ENCODE measurements around the gene GUCY1A2.

The GUCY1A2 gene

DNA sequence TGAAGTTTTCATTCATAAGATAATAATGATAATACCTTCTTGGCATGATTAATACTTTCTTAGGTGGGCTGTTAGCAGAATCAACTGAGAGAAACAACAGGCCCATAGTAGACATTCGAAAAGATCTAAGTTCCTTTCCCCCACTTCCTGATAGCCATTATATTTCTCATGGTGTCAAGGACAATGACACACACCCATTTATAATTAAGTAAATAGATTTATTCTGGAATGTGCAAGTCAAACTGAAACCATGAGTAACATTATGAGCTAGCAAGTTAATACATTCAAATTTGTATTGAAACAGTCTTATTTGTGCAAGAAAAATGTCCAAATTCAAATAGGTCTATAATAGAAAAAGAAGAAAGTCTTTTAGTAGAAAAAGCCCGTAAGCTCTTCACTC, 301.1 kb downstream of the GUCY1A2 start:
- Mint-ChIP-seq H3K36me3 (no peaks in the 10 kb centered on the region), H3K4me3 (no peak overlapping the region), H3K9me3 (peaks cover 5% of the 10 kb centered on the region), H3K27ac (no peak overlapping the region), H3K4me1 (no peaks in the 10 kb centered on the region)
- ATAC-seq: no peak
- DNase-seq (ENCODE audit: low spot score in 2 of 2): no peak

DNA sequence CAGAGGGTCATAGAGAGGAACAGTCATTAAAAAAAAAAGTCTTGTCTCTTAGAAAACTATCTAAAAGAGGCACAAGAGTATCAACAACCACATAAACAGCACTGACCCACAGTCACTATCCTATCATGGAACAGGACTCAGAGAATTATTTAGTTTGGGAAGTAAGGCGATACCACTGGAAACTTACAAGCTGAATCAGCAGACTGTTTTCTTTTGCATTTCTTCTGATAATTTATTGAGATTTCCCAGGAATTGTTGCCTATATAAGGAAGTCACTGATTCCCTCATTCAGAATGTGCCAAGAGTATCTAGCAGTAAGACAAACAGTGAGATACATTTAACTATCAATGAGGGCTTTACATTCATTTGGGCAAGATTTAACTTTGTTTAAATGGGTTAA, 304.1 kb downstream of the GUCY1A2 start:
- Mint-ChIP-seq H3K4me1 (no peaks in the 10 kb centered on the region), H3K27ac (no peak overlapping the region), H3K4me3 (no peak overlapping the region), H3K36me3 (no peaks in the 10 kb centered on the region), H3K9me3 (peaks cover 7% of the 10 kb centered on the region)
- no peak for DNase-seq (ENCODE audit: low spot score in 2 of 2)
- no peak for ATAC-seq

DNA sequence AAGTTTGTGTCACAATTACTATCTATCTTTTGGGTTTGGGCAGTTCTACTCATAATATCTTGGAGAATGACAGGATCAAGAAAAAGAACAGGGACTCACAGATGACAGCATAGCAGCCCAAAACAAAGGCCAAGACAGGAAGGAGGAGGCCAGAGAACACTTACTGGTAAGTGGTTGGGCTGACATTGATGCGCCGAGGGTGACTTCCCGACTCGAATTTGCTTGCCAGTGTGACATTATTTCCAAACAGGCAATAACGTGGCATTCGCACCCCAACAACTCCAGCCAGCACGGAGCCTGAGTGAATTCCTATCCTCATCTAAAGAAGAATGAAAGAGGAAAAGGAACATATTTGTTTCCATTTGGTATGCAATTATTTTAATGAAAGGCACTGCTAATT, 309.9 kb downstream of the GUCY1A2 start:
- no peak for DNase-seq (ENCODE audit: low spot score in 2 of 2)
- Mint-ChIP-seq H3K4me3 (no peak overlapping the region), H3K36me3 (no peaks in the 10 kb centered on the region), H3K27ac (no peak overlapping the region), H3K4me1 (no peaks in the 10 kb centered on the region), H3K9me3 (peaks cover 5% of the 10 kb centered on the region)
- no peak for ATAC-seq

DNA sequence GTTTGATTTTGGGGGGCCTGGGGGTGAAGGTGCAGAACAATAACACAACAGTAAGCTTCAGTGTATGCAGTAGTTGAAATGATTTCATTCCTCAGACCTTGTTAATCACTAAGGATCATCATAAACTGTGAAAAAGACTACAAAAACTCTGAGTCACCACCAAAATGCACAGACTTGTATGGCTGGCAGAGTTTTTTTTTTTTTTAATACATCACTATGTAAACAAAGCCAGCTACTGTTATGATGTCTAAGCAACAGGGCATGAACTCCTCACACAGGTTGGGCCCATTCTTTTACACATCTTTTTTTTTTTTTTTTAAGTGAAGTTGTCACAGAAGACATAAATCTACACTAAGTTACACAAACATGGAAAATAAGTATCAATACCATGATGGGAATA, 311.9 kb downstream of the GUCY1A2 start:
- Mint-ChIP-seq H3K9me3 (peaks cover 4% of the 10 kb centered on the region), H3K36me3 (no peaks in the 10 kb centered on the region), H3K4me1 (no peaks in the 10 kb centered on the region), H3K4me3 (no peak overlapping the region), H3K27ac (no peak overlapping the region)
- ATAC-seq: peak; percentile 24
- DNase-seq (ENCODE audit: low spot score in 2 of 2): no peak

DNA sequence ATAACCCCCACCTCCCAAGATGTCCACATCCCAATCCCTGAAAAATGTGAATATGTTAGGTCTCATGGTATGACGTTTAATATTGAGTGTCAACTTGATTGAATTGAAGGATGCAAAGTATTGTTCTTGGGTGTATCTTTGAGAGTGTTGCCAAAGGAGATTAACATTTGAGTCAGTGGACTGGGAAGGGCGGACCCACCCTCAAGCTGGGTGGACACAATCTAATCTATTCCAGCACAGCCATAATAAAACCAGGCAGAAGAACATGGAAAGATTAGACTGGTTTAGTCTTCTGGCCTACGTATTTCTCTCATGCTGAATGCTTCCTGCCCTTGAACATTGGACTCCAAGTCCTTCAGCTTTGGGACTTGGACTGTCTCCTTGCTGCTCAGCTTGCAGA, 315.5 kb downstream of the GUCY1A2 start:
- DNase-seq (ENCODE audit: low spot score in 2 of 2) (no peak), ATAC-seq (no peak)
- no peak overlapping the region for H3K4me3 Mint-ChIP-seq
- no peaks in the 10 kb centered on the region for H3K36me3 Mint-ChIP-seq
- peaks cover 4% of the 10 kb centered on the region for H3K9me3 Mint-ChIP-seq
- H3K4me1 Mint-ChIP-seq: no peaks in the 10 kb centered on the region
- no peak overlapping the region for H3K27ac Mint-ChIP-seq

DNA sequence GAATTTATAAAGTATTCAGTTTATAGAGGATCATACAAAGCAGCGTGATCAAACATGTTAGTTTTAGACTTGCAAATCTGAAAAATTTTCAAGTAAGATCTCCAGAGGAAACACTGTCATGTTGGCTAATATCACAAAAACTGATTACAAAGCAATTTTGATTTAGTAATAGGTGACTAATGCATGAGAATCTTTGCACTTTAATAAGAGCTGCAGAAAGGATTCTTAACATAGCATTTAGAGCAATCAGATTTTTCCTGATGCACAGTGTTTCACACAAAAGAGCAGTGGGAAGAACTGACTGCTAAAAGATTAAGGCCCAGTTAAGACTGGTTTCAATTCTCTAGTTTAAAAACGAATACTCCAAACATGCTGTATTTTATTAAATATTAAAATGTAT, 321.2 kb downstream of the GUCY1A2 start:
- Mint-ChIP-seq H3K27ac (no peak overlapping the region), H3K4me3 (no peak overlapping the region), H3K9me3 (peaks cover 4% of the 10 kb centered on the region), H3K4me1 (no peaks in the 10 kb centered on the region), H3K36me3 (no peaks in the 10 kb centered on the region)
- ATAC-seq: no peak
- no peak for DNase-seq (ENCODE audit: low spot score in 2 of 2)

DNA sequence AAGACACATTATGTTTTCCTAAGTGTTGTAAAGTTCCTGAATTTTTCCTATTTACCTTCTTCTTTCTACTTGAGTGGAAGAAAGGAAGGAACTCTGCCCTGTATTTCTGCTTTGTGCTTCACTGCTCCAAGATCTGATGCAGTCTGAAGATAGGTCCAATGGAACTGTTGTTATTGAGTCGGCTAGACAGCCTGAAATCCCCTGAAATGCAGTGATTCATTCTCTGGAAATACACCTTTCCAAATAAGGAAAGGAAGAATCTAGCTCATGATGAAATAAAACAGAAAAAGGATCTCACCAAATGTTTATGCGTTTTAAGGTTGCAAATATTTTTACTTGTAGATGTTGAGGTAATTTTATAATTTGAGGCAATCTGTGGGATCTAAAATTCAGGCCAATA, 322.8 kb downstream of the GUCY1A2 start:
- ATAC-seq (no peak), DNase-seq (ENCODE audit: low spot score in 2 of 2) (no peak)
- no peaks in the 10 kb centered on the region for H3K36me3 Mint-ChIP-seq
- no peak overlapping the region for H3K4me3 Mint-ChIP-seq
- H3K4me1 Mint-ChIP-seq: no peaks in the 10 kb centered on the region
- no peak overlapping the region for H3K27ac Mint-ChIP-seq
- peaks cover 4% of the 10 kb centered on the region for H3K9me3 Mint-ChIP-seq

DNA sequence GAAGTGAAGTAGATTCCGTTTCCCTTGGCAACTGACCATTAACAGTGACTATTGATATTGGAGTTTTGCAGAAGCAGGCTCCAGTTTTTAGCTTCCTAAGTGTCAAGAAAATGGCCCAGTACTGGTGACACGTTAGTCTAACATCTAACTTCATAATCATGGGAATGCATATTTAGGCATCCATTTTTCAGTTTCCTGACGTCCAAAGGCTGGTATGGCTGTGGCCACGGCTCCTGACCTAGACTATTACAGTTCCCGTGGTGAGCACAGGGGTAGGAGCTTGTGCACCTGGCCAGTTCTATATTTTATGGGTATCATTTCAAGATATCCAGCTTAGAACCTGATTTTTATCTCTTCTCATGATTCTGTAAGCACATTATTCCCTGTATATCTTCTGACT, 323.8 kb downstream of the GUCY1A2 start:
- DNase-seq (ENCODE audit: low spot score in 2 of 2) (no peak), ATAC-seq (no peak)
- Mint-ChIP-seq H3K9me3 (peaks cover 4% of the 10 kb centered on the region), H3K36me3 (no peaks in the 10 kb centered on the region), H3K4me1 (no peaks in the 10 kb centered on the region), H3K4me3 (no peak overlapping the region), H3K27ac (no peak overlapping the region)

DNA sequence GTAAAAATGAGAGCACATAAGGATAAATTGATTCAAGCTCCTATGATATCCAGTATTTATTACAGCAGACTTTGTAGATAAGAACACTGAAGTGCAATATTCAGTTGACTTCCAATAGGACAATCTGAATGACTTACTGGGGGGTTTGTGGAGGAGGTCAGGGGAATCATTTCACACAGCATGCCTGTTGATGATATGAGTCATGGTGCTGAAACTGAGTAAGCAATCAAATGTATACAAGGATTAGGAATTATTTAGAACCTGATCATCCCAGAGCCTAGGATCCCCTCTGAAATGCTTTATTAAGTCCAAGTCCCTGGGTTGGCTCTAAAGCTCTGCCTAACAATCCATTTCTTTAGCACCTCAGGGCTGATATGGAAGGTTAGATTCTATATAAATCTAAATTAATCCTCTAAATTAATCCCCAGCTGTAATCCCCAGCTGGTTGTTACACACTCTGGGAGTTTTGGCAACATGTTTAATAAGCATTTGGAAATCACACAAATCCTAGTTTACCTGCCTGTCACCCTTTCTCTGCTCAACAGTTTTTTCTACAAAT, 326.4 kb downstream of the GUCY1A2 start:
- no peak for ATAC-seq
- DNase-seq (ENCODE audit: low spot score in 2 of 2): no peak
- no peaks in the 10 kb centered on the region for H3K36me3 Mint-ChIP-seq
- no peak overlapping the region for H3K27ac Mint-ChIP-seq
- peaks cover 6% of the 10 kb centered on the region for H3K9me3 Mint-ChIP-seq
- no peak overlapping the region for H3K4me3 Mint-ChIP-seq
- H3K4me1 Mint-ChIP-seq: no peaks in the 10 kb centered on the region

DNA sequence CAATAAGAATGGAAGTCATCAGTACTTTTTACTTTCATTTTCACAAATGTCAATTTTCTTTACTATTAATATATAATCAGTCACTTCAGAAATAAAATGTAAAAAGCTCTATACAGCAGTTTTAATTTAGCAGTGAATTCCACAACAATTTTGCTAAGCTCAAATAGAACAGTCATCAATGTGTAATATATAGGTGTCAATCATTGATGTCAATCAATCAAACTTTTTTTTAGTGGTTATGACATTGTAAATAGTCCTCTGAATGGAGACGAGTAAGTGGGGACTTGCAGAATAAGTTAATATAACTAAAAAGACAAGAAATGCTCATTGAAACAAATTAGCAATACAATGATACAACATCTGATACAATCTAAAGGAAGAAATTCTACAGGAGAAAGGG, 327.4 kb downstream of the GUCY1A2 start:
- Mint-ChIP-seq H3K4me3 (no peak overlapping the region), H3K36me3 (no peaks in the 10 kb centered on the region)
- no peak for DNase-seq (ENCODE audit: low spot score in 2 of 2)

DNA sequence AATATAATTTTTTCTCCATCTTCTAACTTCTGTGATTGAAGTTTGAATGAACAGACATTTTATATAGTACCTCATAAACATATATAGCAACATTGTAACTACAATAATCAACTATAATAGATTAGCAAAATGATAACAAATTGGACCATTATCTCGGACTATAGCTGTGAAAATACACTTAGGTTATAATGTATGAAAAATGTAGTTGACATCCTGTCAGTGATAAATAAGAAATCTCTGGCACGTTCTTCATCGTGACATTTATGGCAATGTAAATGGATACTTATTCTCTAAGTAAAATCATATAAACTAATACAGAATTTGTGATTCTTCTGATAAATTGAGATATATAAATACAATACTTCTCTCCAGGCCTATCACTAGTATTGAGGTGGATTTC, 333.3 kb downstream of the GUCY1A2 start:
- no peak overlapping the region for H3K4me3 Mint-ChIP-seq
- DNase-seq (ENCODE audit: low spot score in 2 of 2): no peak

More for the DNA sequence above, 327.4 kb downstream of the GUCY1A2 start:
- H3K9me3 Mint-ChIP-seq: peaks cover 9% of the 10 kb centered on the region
- no peaks in the 10 kb centered on the region for H3K4me1 Mint-ChIP-seq
- no peak for ATAC-seq
- no peak overlapping the region for H3K27ac Mint-ChIP-seq

DNA sequence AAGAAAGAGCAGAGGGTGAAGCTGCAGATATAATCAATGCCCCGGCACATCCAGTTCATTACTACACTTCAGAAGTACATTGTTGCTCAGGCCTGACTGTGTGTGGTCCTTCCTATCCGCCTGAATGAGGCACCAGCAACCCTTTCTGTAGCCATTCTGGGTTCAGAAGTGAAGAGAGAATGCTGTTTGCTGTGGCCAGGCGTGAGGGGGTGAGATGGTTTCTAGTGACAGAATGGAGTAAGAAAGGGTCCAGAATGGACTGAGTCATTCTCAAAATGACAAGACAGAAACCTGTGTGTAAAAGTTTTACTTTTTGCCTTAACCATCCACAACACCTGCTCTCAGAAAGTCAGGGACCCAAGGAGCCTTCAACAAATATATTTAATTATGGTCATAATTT, 334.8 kb downstream of the GUCY1A2 start:
- ATAC-seq: no peak
- Mint-ChIP-seq H3K4me1 (no peaks in the 10 kb centered on the region), H3K27ac (no peak overlapping the region), H3K4me3 (no peak overlapping the region), H3K9me3 (peaks cover 8% of the 10 kb centered on the region), H3K36me3 (no peaks in the 10 kb centered on the region)
- no peak for DNase-seq (ENCODE audit: low spot score in 2 of 2)

More for the DNA sequence above, 333.3 kb downstream of the GUCY1A2 start:
- Mint-ChIP-seq H3K4me1 (no peaks in the 10 kb centered on the region), H3K9me3 (peaks cover 6% of the 10 kb centered on the region), H3K27ac (no peak overlapping the region), H3K36me3 (no peaks in the 10 kb centered on the region)
- ATAC-seq: no peak

DNA sequence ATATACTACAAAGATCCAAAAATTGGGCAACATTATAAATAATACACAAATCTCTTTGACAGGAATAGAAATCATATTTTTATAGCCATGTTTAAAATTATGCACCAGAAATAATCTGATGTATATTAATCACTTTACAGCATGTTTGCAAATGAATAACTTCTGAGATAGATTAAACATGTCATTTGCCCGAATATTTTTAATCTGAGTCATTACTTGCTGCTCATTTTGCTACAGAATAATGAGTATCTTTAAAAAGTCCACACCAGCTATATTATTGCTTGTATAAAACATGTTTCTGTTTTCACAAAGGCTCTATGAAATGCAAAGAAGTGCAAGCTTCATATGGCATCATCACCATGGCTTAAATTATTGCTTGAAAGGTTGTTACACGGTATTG, 336.8 kb downstream of the GUCY1A2 start:
- H3K36me3 Mint-ChIP-seq: no peaks in the 10 kb centered on the region
- no peaks in the 10 kb centered on the region for H3K4me1 Mint-ChIP-seq
- no peak overlapping the region for H3K27ac Mint-ChIP-seq
- peaks cover 9% of the 10 kb centered on the region for H3K9me3 Mint-ChIP-seq
- DNase-seq (ENCODE audit: low spot score in 2 of 2): no peak
- H3K4me3 Mint-ChIP-seq: no peak overlapping the region
- no peak for ATAC-seq

DNA sequence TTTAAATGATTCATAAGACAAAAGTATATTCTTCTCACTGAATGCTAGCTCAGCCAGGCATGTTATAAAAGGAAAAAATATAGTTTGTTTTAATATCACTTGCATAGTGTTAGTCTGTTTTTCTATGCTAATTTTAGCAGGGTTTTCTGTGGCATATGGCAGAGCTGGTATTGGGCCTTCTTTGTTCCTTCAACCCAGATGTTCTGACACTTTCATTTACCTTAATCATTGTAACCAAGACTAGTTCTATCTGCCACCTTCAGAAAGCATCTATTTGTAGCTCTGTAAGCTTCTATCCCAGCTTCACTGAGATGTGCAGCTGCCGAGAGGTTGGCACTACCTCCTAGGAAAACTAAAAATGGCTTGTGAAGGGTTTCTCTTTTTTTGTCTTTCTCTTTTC, 338.7 kb downstream of the GUCY1A2 start:
- H3K4me3 Mint-ChIP-seq: no peak overlapping the region
- H3K4me1 Mint-ChIP-seq: no peaks in the 10 kb centered on the region
- H3K9me3 Mint-ChIP-seq: peaks cover 7% of the 10 kb centered on the region
- no peak overlapping the region for H3K27ac Mint-ChIP-seq
- no peaks in the 10 kb centered on the region for H3K36me3 Mint-ChIP-seq
- ATAC-seq: no peak
- DNase-seq (ENCODE audit: low spot score in 2 of 2): no peak

DNA sequence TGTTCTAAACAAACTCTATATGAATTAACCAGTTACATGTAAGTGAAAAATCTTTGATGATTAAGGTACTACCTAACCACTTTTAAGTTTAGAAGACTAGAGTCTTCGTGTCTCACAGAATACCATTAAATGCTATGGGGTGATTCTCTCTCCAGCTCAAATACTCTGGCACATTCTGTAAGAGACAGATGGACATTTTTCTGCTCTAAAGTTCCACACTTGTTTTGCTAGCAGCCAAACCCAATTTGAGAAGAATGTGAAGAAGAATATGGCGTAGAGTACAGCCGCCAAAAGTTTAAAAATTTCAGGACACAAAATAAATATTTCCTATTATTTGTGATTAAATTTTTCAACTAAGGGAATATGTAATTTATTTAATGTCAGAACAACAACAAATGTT, 339.1 kb downstream of the GUCY1A2 start:
- Mint-ChIP-seq H3K4me1 (no peaks in the 10 kb centered on the region), H3K27ac (no peak overlapping the region), H3K9me3 (peaks cover 7% of the 10 kb centered on the region), H3K36me3 (no peaks in the 10 kb centered on the region), H3K4me3 (no peak overlapping the region)
- ATAC-seq (no peak), DNase-seq (ENCODE audit: low spot score in 2 of 2) (no peak)

DNA sequence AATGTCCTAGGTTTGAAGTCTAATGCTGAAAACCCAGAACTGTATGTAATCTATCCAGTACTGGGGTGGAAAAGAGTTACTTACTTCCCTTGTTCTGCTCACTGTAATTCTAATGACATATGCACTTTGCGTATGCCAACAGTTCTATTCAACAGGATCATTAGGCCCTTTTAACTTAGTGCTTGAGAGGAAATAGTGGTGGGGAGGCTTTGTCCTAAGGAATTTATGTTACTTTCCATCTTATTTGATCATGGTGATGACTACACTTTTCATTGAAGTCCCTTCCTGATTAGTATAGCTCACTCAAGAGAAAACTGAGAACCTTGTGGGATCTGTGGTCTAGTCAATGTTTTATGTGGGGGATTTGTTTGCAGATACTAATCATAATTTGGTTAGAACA, 348.2 kb downstream of the GUCY1A2 start:
- Mint-ChIP-seq H3K4me3 (no peak overlapping the region), H3K27ac (no peak overlapping the region), H3K9me3 (peaks cover 9% of the 10 kb centered on the region), H3K36me3 (no peaks in the 10 kb centered on the region), H3K4me1 (no peaks in the 10 kb centered on the region)
- ATAC-seq: no peak
- DNase-seq (ENCODE audit: low spot score in 2 of 2): no peak

DNA sequence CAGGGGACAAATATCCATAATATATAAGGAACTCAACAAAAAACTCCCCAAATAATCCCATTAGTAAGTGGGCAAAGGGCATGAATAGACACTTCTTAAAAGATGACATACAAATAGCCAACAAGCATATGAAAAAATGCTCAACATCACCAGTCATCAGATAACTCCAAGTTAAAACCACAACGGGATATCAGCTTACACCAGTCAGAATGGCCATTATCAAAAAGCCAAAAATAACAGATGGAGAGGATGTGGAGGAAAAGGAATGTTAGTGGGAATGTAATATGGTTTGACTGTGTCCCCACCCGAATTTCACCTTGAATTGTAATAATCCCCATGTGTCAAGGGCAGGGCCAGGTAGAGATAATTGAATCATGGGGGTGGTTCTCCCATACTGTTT, 350.1 kb downstream of the GUCY1A2 start:
- Mint-ChIP-seq H3K36me3 (no peaks in the 10 kb centered on the region), H3K27ac (no peak overlapping the region), H3K4me1 (no peaks in the 10 kb centered on the region), H3K9me3 (peaks cover 9% of the 10 kb centered on the region), H3K4me3 (no peak overlapping the region)
- DNase-seq (ENCODE audit: low spot score in 2 of 2) (no peak), ATAC-seq (no peak)
